Choroid plexus epithelial cell (primary cell): ENCODE results near the gene TMEM203.

Source experiments
- DNase-seq: peaks from one replicate; pipeline ENCODE4 v3.0.0-alpha.2; 2010; ENCODE audit warnings: low read depth
- H3K4me3 ChIP-seq: 2 replicates; pipeline ENCODE4 v1.5.1; 2011; ENCODE audit warnings: low read depth, mild to moderate bottlenecking, control low read depth, low read length, moderate library complexity
- CTCF ChIP-seq: conservative IDR thresholded peaks from 2 replicates; pipeline ENCODE4 v1.5.1; 2011; ENCODE audit warnings: low read depth, mild to moderate bottlenecking, control low read depth, inconsistent platforms, low read length, moderate library complexity

The TMEM203 gene

GRCh38 chr9:137224830-137225694 is 19.6 kb upstream of the TMEM203 start, which contains the start of gene CYSRT1:
Gene CYSRT1 (plus strand): TSS chr9:137225174. CDS start chr9:137225622, 448 bp downstream.
- no peak for TF ChIP-seq CTCF
- H3K4me3 ChIP-seq = peak within 1 kb of the TSS; percentile 93
- DNase-seq = no peak

- no peak for TF ChIP-seq CTCF
- peak; percentile 99 for DNase-seq
- peak overlapping the region; percentile 93 for H3K4me3 ChIP-seq
These were observed 17.9 kb upstream of the TMEM203 start for GRCh38 chr9:137223078-137223970.

GRCh38 chr9:137222190-137223077 is 17.0 kb upstream of the TMEM203 start, which contains the start of gene RNF208:
Gene RNF208 (minus strand): TSS chr9:137222240. CDS start chr9:137221212, 1,028 bp downstream.
- H3K4me3 ChIP-seq = peak within 1 kb of the TSS; percentile 93
- TF ChIP-seq CTCF = no peak
- no peak for DNase-seq

GRCh38 chr9:137221506-137222111 is 16.2 kb upstream of the TMEM203 start:
- DNase-seq = no peak
- TF ChIP-seq CTCF = no peak
- peak overlapping the region; percentile 5 for H3K4me3 ChIP-seq

- no peak for DNase-seq
- no peak for TF ChIP-seq CTCF
- no peak overlapping the region for H3K4me3 ChIP-seq
These were observed 15.7 kb upstream of the TMEM203 start for GRCh38 chr9:137221095-137221505.
